Measurements from ENCODE around the gene MYEOV. TPM values are rescaled to one million over a fixed set of nuclear protein-coding genes. Genes with fewer than 3 reads are reported as not detected.

The MYEOV gene
- total and polyA plus RNA-seq, 2 experiments from 2014 or later, result 0.14 TPM; not detected in 1

DNA sequence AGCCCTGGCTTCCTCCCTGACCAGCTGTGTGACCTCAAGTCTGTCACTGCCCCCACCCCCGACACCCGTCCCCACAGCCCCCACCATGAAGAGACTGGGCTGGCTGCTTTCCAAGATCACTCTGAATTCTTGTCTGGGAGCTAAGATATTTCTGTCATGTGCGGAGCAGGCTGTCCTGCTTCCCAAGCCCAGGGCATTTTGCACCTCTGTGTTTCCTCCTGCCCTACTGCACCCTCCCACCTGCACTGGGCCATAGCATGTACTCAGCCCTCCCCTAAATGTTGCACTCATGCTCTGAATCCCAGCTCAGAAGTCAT lies 30.3 kb upstream of the MYEOV start (continued):
- no peak for TF ChIP-seq NANOG (IDR thresholded peaks at IDR 0.05; ENCODE audit: borderline replicate concordance)
- no peak for TF ChIP-seq EZH2phosphoT487 (IDR thresholded peaks at IDR 0.05; ENCODE audit: unreplicated experiment)
- no peak for TF ChIP-seq STAT1 (IDR thresholded peaks at IDR 0.05; ENCODE audit: unreplicated experiment)
- no peak for TF ChIP-seq POLR2AphosphoS5 (IDR thresholded peaks at IDR 0.05; ENCODE audit: low read depth)
- no peak for TF ChIP-seq EZH2 (IDR thresholded peaks at IDR 0.05; ENCODE audit: low read depth, unreplicated experiment)
- TF ChIP-seq CREB1 (CRISPR knock-in tag; IDR thresholded peaks at IDR 0.05; ENCODE audit: low read depth), result no peak

GRCh38 chr11:69264486-69264885 lies 29.5 kb upstream of the MYEOV start:
- no peaks in the 10 kb centered on the region for H3K27me3 ChIP-seq (ENCODE audit: insufficient read depth)
- H3K36me3 Mint-ChIP-seq (ENCODE audit: low read depth), result peaks cover 9% of the 10 kb centered on the region; the same call in 2 of the 3 replicates

More at GRCh38 chr11:69264486-69264885, 29.5 kb upstream of the MYEOV start:
- H3K9me3 Mint-ChIP-seq, result peaks cover 34% of the 10 kb centered on the region
- 0 out of 2 replicates have a peak, but pooled peaks cover 3% of the 10 kb centered on the region for H3K9me2 ChIP-seq (ENCODE audit: insufficient read depth)
- no peaks in the 10 kb centered on the region for H3K36me3 ChIP-seq (ENCODE audit: insufficient read depth)
- H2AFZ ChIP-seq, result no peak overlapping the region
- H3K4me1 Mint-ChIP-seq, result no peaks in the 10 kb centered on the region; the same call in 2 of the 3 replicates
- TF ChIP-seq CREB1 (CRISPR knock-in tag; IDR thresholded peaks at IDR 0.05; ENCODE audit: low read depth) (no peak), EZH2 (IDR thresholded peaks at IDR 0.05; ENCODE audit: low read depth, unreplicated experiment) (no peak), ZNF331 (CRISPR knock-in tag; IDR thresholded peaks at IDR 0.05; ENCODE audit: low read depth) (no peak), POLR2AphosphoS5 (IDR thresholded peaks at IDR 0.05; ENCODE audit: low read depth) (no peak), CTCF (conservative IDR thresholded peaks at IDR 0.05; ENCODE audit: low read depth in 2 of 2) (no peak), JUNB (IDR thresholded peaks at IDR 0.05; ENCODE audit: unreplicated experiment) (no peak), NANOG (IDR thresholded peaks at IDR 0.05; ENCODE audit: borderline replicate concordance) (no peak), ZNF114 (CRISPR knock-in tag; IDR thresholded peaks at IDR 0.05) (no peak), REST (IDR thresholded peaks at IDR 0.05; ENCODE audit: unreplicated experiment) (no peak), STAT1 (IDR thresholded peaks at IDR 0.05; ENCODE audit: unreplicated experiment) (no peak), EZH2phosphoT487 (IDR thresholded peaks at IDR 0.05; ENCODE audit: unreplicated experiment) (no peak)
- TF ChIP-seq, protein P1, sequence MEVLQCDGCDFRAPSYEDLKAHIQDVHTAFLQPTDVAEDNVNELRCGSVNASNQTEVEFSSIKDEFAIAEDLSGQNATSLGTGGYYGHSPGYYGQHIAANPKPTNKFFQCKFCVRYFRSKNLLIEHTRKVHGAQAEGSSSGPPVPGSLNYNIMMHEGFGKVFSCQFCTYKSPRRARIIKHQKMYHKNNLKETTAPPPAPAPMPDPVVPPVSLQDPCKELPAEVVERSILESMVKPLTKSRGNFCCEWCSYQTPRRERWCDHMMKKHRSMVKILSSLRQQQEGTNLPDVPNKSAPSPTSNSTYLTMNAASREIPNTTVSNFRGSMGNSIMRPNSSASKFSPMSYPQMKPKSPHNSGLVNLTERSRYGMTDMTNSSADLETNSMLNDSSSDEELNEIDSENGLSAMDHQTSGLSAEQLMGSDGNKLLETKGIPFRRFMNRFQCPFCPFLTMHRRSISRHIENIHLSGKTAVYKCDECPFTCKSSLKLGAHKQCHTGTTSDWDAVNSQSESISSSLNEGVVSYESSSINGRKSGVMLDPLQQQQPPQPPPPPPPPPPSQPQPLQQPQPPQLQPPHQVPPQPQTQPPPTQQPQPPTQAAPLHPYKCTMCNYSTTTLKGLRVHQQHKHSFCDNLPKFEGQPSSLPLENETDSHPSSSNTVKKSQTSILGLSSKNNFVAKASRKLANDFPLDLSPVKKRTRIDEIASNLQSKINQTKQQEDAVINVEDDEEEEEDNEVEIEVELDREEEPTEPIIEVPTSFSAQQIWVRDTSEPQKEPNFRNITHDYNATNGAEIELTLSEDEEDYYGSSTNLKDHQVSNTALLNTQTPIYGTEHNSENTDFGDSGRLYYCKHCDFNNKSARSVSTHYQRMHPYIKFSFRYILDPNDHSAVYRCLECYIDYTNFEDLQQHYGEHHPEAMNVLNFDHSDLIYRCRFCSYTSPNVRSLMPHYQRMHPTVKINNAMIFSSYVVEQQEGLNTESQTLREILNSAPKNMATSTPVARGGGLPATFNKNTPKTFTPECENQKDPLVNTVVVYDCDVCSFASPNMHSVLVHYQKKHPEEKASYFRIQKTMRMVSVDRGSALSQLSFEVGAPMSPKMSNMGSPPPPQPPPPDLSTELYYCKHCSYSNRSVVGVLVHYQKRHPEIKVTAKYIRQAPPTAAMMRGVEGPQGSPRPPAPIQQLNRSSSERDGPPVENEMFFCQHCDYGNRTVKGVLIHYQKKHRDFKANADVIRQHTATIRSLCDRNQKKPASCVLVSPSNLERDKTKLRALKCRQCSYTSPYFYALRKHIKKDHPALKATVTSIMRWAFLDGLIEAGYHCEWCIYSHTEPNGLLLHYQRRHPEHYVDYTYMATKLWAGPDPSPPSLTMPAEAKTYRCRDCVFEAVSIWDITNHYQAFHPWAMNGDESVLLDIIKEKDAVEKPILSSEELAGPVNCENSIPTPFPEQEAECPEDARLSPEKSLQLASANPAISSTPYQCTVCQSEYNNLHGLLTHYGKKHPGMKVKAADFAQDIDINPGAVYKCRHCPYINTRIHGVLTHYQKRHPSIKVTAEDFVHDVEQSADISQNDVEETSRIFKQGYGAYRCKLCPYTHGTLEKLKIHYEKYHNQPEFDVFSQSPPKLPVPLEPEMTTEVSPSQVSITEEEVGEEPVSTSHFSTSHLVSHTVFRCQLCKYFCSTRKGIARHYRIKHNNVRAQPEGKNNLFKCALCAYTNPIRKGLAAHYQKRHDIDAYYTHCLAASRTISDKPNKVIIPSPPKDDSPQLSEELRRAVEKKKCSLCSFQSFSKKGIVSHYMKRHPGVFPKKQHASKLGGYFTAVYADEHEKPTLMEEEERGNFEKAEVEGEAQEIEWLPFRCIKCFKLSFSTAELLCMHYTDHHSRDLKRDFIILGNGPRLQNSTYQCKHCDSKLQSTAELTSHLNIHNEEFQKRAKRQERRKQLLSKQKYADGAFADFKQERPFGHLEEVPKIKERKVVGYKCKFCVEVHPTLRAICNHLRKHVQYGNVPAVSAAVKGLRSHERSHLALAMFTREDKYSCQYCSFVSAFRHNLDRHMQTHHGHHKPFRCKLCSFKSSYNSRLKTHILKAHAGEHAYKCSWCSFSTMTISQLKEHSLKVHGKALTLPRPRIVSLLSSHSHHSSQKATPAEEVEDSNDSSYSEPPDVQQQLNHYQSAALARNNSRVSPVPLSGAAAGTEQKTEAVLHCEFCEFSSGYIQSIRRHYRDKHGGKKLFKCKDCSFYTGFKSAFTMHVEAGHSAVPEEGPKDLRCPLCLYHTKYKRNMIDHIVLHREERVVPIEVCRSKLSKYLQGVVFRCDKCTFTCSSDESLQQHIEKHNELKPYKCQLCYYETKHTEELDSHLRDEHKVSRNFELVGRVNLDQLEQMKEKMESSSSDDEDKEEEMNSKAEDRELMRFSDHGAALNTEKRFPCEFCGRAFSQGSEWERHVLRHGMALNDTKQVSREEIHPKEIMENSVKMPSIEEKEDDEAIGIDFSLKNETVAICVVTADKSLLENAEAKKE (CRISPR knock-in tag; IDR thresholded peaks at IDR 0.05), result no peak
- TF ChIP-seq, protein P2, sequence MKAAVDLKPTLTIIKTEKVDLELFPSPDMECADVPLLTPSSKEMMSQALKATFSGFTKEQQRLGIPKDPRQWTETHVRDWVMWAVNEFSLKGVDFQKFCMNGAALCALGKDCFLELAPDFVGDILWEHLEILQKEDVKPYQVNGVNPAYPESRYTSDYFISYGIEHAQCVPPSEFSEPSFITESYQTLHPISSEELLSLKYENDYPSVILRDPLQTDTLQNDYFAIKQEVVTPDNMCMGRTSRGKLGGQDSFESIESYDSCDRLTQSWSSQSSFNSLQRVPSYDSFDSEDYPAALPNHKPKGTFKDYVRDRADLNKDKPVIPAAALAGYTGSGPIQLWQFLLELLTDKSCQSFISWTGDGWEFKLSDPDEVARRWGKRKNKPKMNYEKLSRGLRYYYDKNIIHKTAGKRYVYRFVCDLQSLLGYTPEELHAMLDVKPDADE (IDR thresholded peaks at IDR 0.05), result no peak
- ATAC-seq (no peak), DNase-seq (ENCODE audit: low spot score) (no peak)
- H3K4me2 ChIP-seq, result no peak overlapping the region
- no peak overlapping the region for H3K27ac Mint-ChIP-seq
- no peaks in the 10 kb centered on the region for H3K4me1 ChIP-seq (ENCODE audit: insufficient read depth)
- H3F3A ChIP-seq (replicated peaks; ENCODE audit: low read depth), result no peaks in the 10 kb centered on the region
- no peak overlapping the region for H3K27ac ChIP-seq (ENCODE audit: low read depth)
- H4K20me1 ChIP-seq (replicated peaks; ENCODE audit: insufficient read depth), result no peaks in the 10 kb centered on the region
- H3K79me2 ChIP-seq (replicated peaks; ENCODE audit: insufficient read depth), result no peaks in the 10 kb centered on the region
- peaks cover 13% of the 10 kb centered on the region for H3K27me3 Mint-ChIP-seq (ENCODE audit: insufficient read depth, low read depth, poor library complexity)
- no peak overlapping the region for H3K4me3 ChIP-seq
- no peak overlapping the region for H3K4me3 Mint-ChIP-seq
